Umbilical cord (tissue), 2 donors: ENCODE results near the gene SLC6A3. TPM values are rescaled to one million over a fixed set of nuclear protein-coding genes. Genes with fewer than 3 reads are reported as not detected.

Source experiments
- DNase-seq: peaks from one replicate; pipeline ENCODE4 v3.0.0-alpha.2; 2015; ENCODE audit warnings: low spot score
- total RNA-seq: library from RNA; depleted of rRNA; stranded (reverse); fragments of >200 nt; gene quantifications from one replicate; pipeline ENCODE4 v1.2.3, GENCODE V29; 2014; ENCODE audit warnings: low replicate concordance; ENCODE audit not compliant: insufficient read depth

The SLC6A3 gene
- total RNA-seq, 1 donor from 2014 or later, result 0.96 TPM

DNA sequence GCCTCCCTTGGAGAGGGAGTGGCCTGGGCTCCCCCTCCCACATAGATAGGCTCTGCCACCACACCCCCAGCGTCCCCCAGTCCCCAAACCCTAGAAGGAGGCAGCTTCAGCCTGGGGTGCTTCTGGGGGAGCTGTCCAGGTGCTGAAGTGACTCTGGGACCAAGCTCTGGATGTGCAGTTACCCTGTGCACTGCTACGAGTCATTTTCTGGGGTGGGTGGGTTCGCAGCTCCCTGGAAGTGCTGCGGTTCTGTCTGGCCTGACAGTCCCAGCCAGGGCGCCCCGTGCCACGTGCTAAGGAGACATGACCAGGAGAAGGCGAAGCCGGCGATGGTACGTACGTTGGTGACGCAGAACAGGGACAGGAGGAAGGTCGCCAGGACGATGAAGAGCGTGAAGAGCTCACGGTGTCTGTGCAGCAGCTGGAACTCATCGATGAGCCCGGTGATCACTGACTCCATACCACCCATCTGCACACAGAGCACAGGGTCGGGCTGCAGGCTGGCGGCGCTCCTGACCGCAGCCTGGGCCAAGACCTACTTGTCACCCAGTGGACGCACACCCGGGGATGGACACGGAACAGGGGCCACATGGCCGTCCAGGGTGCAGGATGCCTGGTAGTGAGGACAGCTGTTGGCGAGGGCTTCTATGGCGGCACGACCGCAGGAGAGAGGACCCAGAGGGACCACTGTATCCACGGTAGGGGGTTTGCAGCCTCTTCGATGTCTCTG lies 35.7 kb downstream of the SLC6A3 start:
- peak; percentile 18 for DNase-seq

- DNase-seq, result no peak
These were observed 38.3 kb downstream of the SLC6A3 start for GRCh38 chr5:1406681-1407640.

DNA sequence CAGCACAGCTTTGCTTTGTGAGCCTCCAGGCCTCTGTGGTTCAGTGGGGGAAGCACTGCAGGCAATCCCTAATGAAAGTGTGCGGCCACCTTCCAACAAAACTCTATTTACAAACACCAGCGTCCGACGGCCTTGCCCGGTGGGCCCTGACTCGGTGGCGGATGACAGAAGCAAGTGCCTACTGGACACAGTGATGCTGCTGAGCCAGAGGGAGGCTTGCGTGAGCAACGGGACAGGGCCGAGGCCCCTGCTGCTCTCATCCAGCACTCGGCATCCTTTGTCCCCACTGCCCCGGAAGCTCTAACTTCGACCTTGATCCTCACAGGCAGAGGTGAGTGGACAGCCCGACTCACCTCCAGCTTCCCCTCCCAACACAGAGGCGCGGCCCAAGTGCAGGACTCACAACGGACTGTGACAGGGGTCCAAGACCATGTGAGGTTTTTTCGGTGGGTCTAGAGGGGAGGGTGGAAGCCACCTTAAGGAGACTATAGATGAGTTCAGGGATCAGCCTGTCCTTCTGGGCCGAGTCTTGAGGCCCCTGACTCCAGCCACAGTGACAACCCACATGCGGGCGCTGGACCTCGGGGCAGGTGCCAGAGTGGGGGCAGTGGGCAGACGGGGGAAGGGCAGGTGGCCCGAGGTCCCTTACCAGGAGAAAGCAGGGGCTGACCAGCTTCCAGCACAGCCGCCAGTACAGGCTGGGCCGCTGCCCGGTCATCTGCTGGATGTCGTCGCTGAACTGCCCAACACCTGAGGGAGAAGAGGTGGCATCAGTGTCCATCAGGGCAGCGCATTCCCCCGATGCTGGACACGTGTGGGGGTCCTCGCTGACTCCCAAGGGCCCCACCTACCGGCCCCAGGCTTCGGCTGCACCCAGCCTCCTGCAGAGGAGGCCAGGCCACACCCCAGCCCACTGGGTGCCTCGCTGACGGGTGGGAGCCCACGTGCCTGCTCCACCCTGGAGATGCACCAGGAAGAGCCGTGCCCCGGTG lies 39.4 kb downstream of the SLC6A3 start:
- no peak for DNase-seq

DNA sequence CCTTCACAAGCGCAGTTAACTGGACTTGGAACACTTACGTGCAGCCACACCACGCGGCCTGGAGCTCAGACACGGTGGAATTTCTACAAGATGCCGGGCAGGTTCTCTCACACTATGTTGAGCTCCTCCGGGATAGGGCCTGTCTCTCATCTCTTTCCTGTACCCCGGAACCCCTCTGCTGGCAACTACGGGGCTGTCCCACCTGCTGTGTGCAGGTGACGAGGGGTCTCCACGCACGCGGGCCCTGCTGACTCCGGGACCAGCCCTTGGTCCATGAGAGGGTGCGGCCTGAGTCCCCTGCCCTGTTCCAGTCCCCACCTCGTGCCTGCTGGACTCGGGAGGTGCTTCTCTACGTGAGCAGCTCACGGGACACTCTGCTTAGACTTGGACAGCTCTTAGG lies 40.1 kb downstream of the SLC6A3 start:
- DNase-seq, result no peak

GRCh38 chr5:1404062-1404461 lies 41.2 kb downstream of the SLC6A3 start:
- no peak for DNase-seq

GRCh38 chr5:1402611-1403255 lies 42.5 kb downstream of the SLC6A3 start:
- DNase-seq, result no peak

DNA sequence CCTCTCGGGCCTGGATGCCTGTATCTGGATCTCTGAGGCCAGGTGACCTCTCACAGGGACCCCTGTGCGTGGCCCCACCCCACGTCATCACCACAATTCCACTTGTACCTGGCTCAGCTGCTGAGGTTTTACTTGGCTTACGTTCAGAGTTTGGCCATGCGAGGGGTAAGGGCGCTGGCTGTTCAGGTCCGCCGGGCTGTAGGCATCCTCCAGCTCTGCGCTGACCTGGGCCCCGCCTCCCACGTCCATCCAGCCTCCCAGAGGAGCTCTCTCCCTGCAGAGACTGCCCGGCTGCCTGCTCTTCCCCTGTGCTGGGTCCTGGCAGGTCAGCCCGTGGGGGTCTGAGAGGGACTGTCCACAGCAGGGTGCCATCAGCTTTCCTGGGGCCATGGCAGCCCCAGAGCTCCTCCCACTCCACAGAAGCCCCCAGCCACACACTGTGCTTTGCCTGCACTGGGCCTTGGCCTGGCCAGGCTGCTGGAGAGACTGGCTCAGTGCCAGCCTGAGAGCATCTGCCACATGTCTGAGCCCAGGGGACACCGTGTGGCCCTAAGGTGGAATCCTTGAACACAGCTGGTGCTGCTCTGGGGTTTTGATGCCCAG lies 43.6 kb downstream of the SLC6A3 start:
- no peak for DNase-seq

DNA sequence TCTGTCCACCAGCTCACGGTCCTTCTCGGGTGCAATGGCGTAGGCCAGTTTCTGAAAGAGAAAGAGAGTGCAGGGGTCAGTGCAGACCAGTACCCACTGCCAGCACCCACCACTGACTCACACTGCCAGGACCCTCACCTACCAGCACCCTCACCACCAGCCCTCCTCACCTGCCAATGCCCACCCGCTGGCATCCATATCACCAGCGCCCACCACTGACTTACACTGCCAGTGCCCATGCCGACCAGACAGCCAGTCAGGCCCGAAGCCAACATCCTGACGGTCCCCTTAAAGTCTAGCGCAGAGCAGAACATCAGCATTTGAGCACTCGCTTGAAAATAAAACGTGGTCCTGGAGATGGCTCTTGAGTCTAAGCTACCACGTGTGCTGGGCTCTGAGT lies 44.3 kb downstream of the SLC6A3 start:
- DNase-seq, result no peak

GRCh38 chr5:1400211-1400855 lies 44.9 kb downstream of the SLC6A3 start:
- no peak for DNase-seq

DNA sequence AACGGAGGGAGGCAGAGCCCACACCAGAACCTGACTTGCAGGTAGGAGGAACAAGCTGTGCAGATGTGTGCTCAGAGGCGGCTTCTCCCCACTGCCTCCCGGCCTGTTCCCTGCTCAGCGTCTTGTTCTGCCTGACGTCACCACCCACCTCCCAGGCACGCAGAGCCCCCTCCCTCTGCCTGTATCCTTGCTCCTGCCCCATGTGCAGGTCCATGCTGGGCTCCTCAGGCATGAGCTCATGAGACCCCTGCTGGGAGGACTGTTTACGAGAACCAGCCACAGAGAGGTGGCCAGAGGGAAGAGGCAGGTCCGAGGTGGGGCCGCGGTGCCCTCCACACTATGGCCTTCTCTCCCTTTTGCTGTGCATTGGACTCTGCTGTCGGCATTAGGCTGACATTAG lies 45.5 kb downstream of the SLC6A3 start:
- no peak for DNase-seq

- DNase-seq, result no peak
These were observed 48.9 kb downstream of the SLC6A3 start for GRCh38 chr5:1396293-1396816.

GRCh38 chr5:1394881-1395860 lies 50.1 kb downstream of the SLC6A3 start:
- DNase-seq, result no peak

DNA sequence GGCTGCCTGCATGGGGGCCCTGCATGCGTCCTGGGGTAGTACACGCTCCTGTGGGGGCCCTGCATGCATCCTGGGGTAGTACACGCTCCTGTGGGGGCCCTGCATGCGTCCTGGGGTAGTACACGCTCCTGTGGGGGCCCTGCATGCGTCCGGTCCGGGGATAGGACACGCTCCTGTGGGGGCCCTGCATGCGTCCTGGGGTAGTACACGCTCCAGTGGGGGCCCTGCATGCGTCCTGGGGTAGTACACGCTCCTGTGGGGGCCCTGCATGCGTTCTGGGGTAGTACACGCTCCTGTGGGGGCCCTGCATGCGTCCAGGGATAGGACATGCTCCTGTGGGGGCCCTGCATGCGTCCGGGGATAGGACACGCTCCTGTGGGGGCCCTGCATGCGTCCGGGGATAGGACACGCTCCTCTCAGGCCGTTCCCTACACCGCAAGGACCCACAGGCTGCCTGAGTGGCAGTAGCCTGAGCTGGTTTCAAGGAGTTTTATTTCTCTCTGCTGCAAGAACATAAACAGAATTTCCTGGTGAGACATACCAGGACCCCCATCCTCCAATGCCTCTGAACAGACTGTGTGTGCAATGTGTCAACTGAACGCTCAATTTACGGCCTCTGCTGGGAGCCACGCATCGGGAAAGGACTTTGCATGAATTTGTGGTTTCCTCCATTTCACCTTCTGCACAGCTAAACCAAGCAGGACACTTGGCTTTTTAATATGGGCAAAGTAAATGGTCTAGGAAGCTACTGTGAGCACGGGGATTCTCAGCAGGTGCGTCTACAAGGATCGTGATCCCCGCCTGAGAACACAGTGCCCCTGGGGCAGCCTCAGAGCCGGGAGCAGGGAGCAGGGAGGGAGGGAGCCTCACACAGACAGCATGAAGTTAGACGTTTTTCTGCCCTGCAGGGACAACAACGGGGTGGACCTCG lies 51.4 kb downstream of the SLC6A3 start:
- no peak for DNase-seq

DNA sequence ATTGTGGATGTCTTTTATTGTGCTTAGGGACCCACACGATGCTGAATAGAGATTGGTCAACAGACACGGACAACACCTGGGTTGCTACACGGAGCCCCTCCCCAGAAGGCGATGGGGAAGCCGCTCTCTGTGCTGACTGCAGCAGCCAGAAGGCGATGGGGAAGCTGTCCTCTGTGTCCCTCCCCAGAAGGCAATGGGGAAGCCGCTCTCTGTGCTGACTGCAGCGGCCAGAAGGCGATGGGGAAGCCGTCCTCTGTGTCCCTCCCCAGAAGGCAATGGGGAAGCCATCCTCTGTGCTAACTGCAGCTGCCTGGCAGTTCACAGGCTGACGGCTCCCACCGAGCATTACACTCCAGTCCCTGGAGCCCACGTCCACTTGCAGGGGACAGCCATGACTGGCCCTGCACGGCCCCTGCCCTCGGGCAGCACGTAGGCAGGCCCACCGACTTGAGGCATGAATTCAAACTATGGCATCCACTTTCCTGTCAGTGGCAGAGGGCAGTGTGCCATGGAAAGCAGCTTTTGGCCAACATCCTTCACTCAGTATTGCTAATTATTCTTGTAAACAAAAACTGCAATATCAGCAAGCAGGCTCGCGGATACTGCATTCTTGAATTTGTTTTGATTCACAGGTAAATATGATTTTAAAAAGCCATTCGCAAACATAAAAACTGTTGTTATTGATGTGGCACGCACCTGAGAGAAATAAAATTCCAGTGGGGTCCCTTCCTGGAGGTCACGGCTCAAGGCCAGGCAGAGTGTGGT lies 52.3 kb downstream of the SLC6A3 start:
- no peak for DNase-seq

DNA sequence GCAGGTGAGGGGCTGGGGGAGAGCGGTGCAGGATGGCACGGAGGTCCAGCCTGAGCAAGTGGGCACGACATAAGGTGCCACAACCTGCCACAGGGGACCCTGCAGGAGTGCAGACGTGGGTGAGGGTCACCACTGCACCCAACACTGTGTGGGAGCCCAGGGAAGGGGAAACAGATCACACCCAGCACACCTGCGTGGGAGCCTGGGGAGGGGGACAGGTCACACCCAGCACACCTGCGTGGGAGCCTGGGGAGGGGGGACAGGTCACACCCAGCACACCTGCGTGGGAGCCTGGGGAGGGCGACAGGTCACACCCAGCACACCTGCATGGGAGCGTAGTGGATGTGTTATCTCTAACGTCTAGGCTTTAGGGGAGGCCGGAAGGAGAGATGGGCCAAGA lies 53.0 kb downstream of the SLC6A3 start:
- no peak for DNase-seq

GRCh38 chr5:1391691-1392090 lies 53.5 kb downstream of the SLC6A3 start:
- no peak for DNase-seq
